Lung (tissue), 12 donors: ENCODE results near the gene TMEM37. TPM values are rescaled to one million over a fixed set of nuclear protein-coding genes. Genes with fewer than 3 reads are reported as not detected.

ENCODE experiments used
- ATAC-seq: fragments of 200-7000 bp; cut with Tn5 transposase; one replicate; pipeline ENCODE4 v1.9.1; 2020; ENCODE audit warnings: moderate number of reproducible peaks; ENCODE audit not compliant: insufficient read depth, low FRiP score
- DNase-seq, 3 donors: peaks; one replicate each; pipeline ENCODE4 v3.0.0-alpha.2; 2013 to 2017
- H3K27ac ChIP-seq, 2 donors: one replicate each; pipeline ENCODE4 v1.5.1; 2013; ENCODE audit warnings: mild to moderate bottlenecking in 2 of 2, moderate library complexity in 2 of 2, control low read depth in 1 of 2, inconsistent platforms in 1 of 2, low read depth in 1 of 2, low read length in 1 of 2
- H3K27me3 ChIP-seq, 3 donors: one replicate each; pipeline ENCODE4 v1.5.1; 2013; ENCODE audit warnings: low read length in 2 of 3; ENCODE audit not compliant: control insufficient read depth in 3 of 3, insufficient read depth in 3 of 3
- H3K36me3 ChIP-seq, 4 donors: one replicate each; pipeline ENCODE4 v1.5.1; 2013; ENCODE audit warnings: low read length in 4 of 4, mild to moderate bottlenecking in 1 of 4, moderate library complexity in 1 of 4; ENCODE audit not compliant: control insufficient read depth in 4 of 4, insufficient read depth in 4 of 4
- H3K4me1 ChIP-seq, 5 donors: one replicate each; pipeline ENCODE4 v1.5.1; 2013; ENCODE audit warnings: low read length in 5 of 5, mild to moderate bottlenecking in 2 of 5, moderate library complexity in 1 of 5; ENCODE audit not compliant: control insufficient read depth in 5 of 5, insufficient read depth in 5 of 5
- H3K4me3 ChIP-seq: one replicate; pipeline ENCODE4 v1.5.1; 2013; ENCODE audit warnings: mild to moderate bottlenecking, control low read depth, moderate library complexity
- H3K9ac ChIP-seq, 2 donors: one replicate each; pipeline ENCODE4 v1.5.1; 2013; ENCODE audit warnings: low read length in 2 of 2, control low read depth in 1 of 2; ENCODE audit not compliant: insufficient read depth in 1 of 2
- H3K9me3 ChIP-seq, 4 donors: one replicate each; pipeline ENCODE4 v1.5.1; 2013; ENCODE audit warnings: low read length in 3 of 4, mild to moderate bottlenecking in 1 of 4, moderate library complexity in 1 of 4; ENCODE audit not compliant: control insufficient read depth in 4 of 4, insufficient read depth in 3 of 4
- WGBS, 2 donors: extraction: QIAGEN DNeasy Blood & Tissue Kit; methylation state at CpG; one replicate each; pipeline ENCODE4 v1.1.7; 2013; 5-methylcytosine and 5-hydroxymethylcytosine counted together
- polyA plus RNA-seq, 2 donors: library from polyadenylated mRNA; stranded (reverse); fragments of 200-250 nt; gene quantifications; one replicate each; pipeline ENCODE4 v1.2.1, GENCODE V29; 2013
- total RNA-seq, 2 donors: library from RNA; depleted of rRNA in 1 of 2; stranded (reverse); fragments of >200 nt in 1 of 2; gene quantifications; one replicate each; pipeline ENCODE4 v1.2.1, GENCODE V29; 2014 to 2021
- TF ChIP-seq, protein P1 (sequence below): IDR thresholded peaks from 2 replicates; pipeline ENCODE4 v1.5.1; 2012; ENCODE audit warnings: mild to moderate bottlenecking; ENCODE audit errors: control extremely low read depth, extremely low read depth
- donor health status: control.
- donor health status: control.
- donor health status: Bipolar disorder and iron deficiency.
- donor health status: healthy.
- donor health status: DM: yes; HTN: yes; CAD: no.

Gene TMEM37
- total and polyA plus RNA-seq, 4 donors, result 9.9 to 14.3 (median 12.1) TPM

DNA sequence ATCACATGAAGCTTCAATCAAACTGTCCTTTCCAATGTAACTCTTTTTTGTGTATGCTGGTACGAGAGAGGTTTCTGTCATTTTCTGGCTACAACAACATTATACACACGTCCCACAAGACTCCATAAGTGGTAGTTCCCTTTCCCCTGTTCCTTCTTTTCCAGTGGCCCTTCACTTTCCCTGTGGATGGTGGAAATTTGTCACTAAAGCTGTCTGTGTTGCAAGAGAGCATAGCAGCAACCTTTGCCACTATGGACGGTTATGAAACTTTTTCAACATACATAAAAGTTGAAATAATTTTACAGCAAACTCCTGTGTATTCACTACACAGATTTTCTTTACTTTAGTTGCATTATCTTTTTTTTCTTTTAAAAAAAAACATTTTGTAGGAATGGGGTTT is 46.2 kb upstream of the TMEM37 start:
- no peaks in the 10 kb centered on the region for H3K27me3 ChIP-seq
- DNase-seq (no peak), ATAC-seq (no peak)
- H3K4me3 ChIP-seq, result no peak overlapping the region
- no peaks in the 10 kb centered on the region for H3K36me3 ChIP-seq
- no peaks in the 10 kb centered on the region for H3K9me3 ChIP-seq
- H3K9ac ChIP-seq, result no peak overlapping the region
- 44 to 78% methylated on average over 3 of the region's 3 CpGs for WGBS, 2 donors
- H3K4me1 ChIP-seq, result peaks cover 3 to 19% (median 5%) of the 10 kb centered on the region in 5 donors
- no peak overlapping the region for H3K27ac ChIP-seq
- TF ChIP-seq, protein P1, sequence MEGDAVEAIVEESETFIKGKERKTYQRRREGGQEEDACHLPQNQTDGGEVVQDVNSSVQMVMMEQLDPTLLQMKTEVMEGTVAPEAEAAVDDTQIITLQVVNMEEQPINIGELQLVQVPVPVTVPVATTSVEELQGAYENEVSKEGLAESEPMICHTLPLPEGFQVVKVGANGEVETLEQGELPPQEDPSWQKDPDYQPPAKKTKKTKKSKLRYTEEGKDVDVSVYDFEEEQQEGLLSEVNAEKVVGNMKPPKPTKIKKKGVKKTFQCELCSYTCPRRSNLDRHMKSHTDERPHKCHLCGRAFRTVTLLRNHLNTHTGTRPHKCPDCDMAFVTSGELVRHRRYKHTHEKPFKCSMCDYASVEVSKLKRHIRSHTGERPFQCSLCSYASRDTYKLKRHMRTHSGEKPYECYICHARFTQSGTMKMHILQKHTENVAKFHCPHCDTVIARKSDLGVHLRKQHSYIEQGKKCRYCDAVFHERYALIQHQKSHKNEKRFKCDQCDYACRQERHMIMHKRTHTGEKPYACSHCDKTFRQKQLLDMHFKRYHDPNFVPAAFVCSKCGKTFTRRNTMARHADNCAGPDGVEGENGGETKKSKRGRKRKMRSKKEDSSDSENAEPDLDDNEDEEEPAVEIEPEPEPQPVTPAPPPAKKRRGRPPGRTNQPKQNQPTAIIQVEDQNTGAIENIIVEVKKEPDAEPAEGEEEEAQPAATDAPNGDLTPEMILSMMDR, result no peak

DNA sequence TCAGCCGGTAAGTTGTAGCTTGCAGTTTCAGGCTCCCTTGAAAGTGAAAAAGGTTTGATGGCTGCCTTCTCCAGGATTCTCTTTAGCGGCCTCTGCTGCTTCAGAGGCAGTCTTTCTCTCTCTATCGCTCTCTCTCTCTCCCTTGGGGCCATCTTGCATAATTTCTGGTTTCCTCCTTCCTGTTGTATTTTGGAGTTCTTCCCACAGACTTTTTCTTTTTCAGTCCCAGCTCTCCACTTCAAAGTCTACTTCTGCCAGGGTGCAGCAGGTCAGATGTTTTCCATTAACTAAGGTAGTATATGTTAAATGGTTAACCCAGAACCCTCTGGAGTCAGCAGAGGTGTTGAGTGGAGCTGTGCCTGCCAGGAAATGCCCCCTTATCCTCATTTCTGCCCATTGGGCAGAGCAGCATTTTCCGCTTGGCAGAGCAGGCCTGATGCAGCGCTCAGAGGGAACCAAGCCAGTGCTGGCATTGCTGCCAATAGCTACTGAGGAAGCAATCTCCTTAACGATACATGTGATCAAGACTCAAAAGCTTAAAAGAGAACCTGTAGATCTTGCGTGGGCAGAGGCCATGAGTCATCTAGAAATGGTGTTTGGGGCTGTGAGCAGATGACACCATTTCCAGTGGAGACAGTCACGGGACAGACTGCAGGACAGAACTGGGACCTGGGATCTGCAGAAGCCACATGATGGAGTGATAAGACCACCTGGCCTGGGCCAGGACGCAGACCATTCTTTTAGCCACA is 44.1 kb upstream of the TMEM37 start:
- no peaks in the 10 kb centered on the region for H3K27me3 ChIP-seq
- peak overlapping the region in 1 of 2 donors; percentile 40 for H3K27ac ChIP-seq
- H3K9me3 ChIP-seq, result no peaks in the 10 kb centered on the region
- peaks cover 3 to 19% (median 5%) of the 10 kb centered on the region in 5 donors for H3K4me1 ChIP-seq
- ATAC-seq (peak; percentile 88), DNase-seq (peak in 2 of 3 donors; percentile 47 to 68)
- TF ChIP-seq, protein P1, result no peak
- WGBS, 2 donors, result 30 to 31% methylated on average over 9 of the region's 9 CpGs
- H3K36me3 ChIP-seq, result no peaks in the 10 kb centered on the region
- H3K9ac ChIP-seq, result no peak overlapping the region
- H3K4me3 ChIP-seq, result no peak overlapping the region

DNA sequence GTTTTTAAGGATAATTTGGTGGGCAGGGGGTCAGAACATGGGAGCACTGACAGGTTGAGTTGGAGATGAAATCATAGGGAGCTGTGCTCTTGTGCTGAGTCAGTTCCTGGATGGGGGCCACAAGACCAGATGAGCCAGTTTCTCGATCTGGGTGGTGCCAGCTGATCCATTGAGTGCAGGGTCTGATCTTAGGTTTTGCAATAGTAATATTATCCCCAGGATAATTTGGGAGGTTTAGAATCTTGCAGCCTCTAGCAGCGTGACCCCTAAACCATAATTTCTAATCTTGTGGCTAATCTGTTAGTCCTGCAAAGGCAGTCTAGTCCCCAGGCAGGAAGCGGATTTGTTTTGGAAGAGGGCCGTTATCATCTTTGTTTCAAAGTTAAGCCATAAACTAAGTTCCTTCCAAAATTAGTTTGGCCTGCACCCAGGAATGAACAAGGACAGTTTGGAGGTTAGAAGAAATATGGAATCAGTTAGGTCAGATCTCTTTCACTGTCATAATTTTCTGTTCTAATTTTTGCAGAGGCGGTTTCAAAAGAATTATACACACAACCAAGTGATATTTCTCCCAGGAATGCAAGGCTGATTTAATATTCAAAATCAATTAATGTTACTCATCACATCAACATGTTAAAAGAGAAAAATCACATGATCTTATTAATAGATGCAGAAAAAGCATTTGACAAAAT is 41.9 kb upstream of the TMEM37 start:
- no peaks in the 10 kb centered on the region for H3K36me3 ChIP-seq
- H3K4me1 ChIP-seq, result peaks cover 3 to 19% (median 5%) of the 10 kb centered on the region in 5 donors
- no peak overlapping the region for H3K9ac ChIP-seq
- no peak overlapping the region for H3K27ac ChIP-seq
- ATAC-seq (no peak), DNase-seq (peak; percentile 32 to 60 (median 53))
- H3K4me3 ChIP-seq, result no peak overlapping the region
- no peaks in the 10 kb centered on the region for H3K9me3 ChIP-seq
- H3K27me3 ChIP-seq, result no peaks in the 10 kb centered on the region
- TF ChIP-seq, protein P1, result no peak
- 28% methylated on average over 5 of the region's 5 CpGs for WGBS, 2 donors
